ENCODE measurements around the gene HNRNPA3.

DNA sequence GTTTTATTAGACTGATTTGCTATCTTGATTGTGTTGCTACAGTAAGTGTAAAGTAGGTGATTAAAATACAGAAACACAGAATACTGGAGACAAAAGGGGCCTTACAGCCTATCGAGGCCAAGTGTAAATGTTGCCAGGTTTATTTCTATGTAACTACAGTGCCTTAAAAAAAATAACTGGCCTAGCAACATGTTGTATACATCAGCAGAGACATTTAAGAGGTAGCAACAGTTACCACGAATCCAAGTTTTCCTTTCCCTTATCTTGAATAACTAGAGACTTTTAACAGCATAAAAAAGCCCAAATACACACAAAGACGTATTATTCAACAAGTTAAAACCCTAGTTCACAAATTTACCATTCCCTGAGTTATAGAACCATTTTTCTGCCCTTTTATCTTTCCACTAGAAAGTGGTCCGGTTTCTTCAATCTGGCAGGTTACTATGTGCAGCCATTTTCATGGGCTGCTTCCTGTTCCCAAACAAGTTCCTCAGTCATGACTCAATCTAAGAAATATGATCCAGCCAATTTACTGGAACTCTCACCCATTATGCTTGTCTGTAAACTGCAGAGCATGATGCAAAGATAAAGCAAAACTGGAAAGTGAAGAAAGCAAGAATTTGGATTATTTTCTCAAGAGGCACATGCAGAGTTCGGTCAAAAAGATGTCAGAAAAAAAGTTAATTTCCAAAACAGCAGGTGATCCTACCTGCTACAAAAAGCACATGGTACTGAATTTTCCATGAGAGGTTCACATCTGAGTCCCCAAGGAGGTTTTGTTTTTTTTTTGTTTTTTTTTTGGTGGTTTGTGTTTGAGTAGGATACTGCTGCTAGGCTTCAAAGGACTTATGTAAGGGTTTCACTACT lies 29.8 kb downstream of the HNRNPA3 start:
- TF ChIP-seq, protein P1, sequence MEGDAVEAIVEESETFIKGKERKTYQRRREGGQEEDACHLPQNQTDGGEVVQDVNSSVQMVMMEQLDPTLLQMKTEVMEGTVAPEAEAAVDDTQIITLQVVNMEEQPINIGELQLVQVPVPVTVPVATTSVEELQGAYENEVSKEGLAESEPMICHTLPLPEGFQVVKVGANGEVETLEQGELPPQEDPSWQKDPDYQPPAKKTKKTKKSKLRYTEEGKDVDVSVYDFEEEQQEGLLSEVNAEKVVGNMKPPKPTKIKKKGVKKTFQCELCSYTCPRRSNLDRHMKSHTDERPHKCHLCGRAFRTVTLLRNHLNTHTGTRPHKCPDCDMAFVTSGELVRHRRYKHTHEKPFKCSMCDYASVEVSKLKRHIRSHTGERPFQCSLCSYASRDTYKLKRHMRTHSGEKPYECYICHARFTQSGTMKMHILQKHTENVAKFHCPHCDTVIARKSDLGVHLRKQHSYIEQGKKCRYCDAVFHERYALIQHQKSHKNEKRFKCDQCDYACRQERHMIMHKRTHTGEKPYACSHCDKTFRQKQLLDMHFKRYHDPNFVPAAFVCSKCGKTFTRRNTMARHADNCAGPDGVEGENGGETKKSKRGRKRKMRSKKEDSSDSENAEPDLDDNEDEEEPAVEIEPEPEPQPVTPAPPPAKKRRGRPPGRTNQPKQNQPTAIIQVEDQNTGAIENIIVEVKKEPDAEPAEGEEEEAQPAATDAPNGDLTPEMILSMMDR (IDR thresholded peaks at IDR 0.05; ENCODE audit: insufficient read depth, low read length, poor library complexity, severe bottlenecking): no peak
- no peak for TF ChIP-seq EZH2phosphoT487 (conservative IDR thresholded peaks at IDR 0.05; ENCODE audit: low read length)
